Measurements from ENCODE around the gene CNOT2.
"Not testable (repeated sequence)": the region's sequence is repeated elsewhere in the genome, so short reads cannot be mapped to it uniquely, and the experiment has no call there.

Gene CNOT2

DNA sequence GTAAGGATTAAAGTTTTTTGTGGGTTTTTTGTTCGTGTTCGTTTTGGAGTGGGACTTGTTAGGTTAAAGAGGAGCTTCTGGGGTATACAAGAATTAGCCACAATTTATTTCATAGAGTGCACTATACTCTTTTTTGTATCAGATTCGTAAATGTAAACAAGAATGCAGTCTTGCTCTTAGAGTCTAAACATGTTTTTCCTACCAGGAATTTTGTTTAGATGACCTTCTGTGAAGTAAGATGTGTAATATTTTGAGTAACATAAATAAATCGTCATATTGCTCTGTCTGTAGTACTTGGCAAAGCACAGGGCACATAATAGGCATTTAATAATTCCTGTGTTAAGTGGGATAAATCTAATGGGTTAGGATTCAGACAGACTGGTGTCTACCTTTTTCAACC is 9.6 kb downstream of the CNOT2 start:
- DNase-seq, result no peak

DNA sequence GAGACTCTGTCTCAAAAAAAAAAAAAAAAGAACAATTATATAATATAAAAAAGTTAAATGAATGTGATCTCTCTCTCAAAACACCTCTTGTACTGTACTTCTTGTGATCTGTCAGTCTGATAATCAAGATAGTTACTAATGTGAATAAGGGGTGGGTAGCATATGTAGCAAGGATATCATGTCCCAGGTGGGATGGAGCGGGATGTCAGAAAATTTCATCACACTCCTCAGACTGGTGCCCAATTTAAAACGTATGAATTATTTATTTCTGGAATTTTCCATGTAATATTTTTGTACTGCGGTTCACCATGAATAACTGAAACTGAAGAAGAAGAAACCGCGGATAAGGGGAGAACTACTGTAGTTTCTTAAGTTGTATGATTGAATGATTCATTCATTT is 11.0 kb downstream of the CNOT2 start:
- no peak for DNase-seq

DNA sequence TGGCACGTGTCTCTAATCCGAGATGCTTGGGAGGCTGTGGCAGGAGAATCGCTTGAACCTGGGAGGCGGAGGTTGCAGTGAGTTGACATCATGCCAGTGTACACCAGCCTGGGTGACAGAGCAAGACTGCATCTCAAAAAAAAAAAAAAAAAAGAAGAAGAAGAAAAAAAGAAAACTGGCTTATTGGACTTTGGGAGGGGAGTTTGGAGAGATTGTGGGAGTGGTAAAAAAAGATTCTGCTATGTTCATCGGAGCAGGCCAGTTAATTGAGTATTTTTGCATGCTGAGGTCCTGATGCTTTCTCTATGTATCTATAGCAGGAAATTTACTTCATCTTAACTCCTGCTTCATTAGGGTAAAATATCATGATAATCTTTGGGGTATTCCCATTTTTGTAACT is 11.6 kb downstream of the CNOT2 start:
- no peak for DNase-seq

DNA sequence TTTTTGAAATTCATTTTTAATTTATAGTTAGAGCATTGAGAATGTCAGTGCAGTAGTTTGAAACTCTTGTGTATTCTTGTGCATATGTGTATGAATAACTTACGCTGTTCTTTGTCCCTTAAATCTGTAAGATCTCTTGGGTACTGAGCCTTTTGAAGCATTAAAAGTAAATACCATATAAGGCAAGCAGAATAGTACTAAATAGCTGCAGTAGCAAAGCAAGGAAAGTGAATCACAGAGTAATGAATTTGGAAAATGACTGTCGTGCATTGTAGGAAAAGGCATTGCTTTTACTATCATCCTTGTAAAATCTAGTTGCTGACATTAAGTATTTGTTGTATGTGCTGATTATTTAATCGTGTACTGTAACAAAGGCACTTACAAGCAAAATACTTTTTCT is 12.1 kb downstream of the CNOT2 start:
- no peak for DNase-seq

DNA sequence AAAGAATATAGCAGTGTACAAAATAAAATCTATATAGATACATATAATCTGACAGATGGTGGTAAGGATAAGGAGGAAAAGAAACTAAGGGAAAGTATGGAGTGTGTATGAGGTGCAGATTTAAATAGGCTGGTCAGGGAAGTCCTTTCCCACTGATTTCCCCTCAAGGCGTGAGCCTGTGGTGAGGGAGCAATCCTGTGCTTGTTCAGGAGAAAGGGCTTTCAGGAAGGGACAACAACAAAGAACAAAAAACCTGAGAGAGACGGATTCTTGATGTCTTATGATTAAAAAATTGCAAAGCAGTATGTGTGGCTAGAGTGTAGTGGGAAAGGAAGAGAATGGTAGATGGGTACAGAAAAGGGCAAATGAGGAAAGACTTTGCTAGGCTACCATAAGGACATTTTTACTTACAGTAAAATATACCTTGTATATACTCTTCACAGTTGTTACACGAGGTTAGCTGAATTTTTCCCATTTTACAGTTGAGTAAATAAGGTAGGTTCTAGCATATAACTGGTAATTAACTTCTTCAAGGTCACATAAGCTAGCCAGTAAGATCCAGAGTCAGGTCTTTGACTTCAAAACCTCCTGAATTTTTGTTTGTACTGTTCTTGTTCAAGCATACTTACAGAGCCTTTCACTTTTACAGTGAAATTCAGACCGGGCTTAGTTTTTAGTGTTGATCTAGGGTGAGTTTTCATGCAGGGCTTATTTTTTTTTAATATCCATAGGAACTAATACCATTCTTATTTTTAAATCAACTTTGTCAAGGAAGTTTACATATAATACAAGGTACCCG is 15.6 kb downstream of the CNOT2 start:
- DNase-seq, result no peak

DNA sequence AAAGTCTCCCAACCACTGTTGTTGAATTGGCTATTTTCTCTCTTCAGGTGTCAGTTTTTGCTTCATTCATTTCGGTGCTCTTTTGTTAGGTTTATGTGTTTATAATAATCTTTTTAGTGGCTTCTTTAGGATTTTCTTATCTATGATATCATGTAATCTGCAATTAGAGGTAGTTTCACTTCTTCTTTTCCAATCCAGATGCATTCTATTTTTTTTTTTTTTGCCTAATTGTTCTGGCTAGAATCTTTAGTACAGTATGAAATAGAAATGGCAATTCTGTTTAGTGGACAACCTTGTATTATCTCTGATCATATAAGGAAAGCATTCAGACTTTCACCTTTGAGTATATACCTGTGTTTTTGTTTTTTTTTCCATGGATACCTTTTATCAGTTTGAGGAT is 17.4 kb downstream of the CNOT2 start:
- DNase-seq, result no peak

DNA sequence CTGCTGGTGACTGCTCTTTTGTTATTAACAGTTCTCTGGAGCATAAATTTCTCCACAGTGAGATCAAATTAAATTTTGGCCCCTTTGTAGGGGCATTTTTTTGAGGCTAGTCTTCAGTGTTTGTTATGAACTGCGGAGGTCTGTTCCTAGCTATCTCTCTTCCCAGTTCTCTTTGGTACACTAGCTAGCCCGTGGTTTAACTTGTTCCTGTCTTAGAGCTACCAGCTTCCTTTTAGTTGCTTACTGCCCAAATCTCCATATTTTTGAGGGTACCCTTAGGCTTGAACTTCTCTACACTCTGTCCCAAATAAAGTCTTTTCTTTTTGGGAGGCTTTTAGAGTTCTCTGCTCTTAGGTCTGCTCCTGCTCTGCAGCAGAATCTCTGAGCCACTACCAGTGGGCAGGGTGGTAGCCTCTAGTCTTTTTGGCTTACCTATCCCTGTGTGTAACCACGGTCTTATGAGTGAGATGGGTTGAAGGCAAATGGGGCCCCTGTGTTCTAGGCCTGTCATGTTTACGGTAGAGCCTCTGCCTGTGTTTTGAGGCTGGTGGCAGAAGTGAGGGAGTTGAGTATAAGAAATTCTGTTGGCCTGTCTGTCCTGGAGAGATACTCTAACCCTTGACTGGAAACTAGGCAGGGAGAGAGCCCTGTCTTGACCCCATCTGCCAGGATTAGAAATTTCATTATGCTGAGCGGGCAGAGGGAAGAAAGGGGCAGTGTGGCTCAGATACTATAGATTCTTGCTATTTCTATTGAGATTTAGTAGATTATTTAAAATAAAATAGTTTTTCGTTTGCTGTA is 21.0 kb downstream of the CNOT2 start:
- DNase-seq, result no peak

DNA sequence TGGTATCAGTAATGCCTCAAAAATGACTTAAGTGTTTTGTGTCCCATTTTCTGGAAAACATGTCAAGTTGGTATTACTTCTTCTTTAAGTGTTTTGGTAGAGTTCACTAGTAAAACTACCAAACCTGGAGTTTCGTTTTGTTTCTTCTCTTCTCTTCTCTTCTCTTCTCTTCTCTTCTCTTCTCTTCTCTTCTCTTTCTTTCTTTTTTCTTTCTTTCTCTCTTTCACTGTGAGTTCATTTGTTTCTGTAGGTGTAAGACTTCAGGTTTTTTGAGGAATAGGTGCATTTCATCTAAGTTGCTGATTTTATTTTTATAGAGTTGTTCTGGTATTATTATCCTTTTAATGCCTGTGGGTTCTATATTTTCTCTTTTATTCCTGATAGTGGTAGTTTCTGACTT is 21.9 kb downstream of the CNOT2 start:
- DNase-seq, result no peak

DNA sequence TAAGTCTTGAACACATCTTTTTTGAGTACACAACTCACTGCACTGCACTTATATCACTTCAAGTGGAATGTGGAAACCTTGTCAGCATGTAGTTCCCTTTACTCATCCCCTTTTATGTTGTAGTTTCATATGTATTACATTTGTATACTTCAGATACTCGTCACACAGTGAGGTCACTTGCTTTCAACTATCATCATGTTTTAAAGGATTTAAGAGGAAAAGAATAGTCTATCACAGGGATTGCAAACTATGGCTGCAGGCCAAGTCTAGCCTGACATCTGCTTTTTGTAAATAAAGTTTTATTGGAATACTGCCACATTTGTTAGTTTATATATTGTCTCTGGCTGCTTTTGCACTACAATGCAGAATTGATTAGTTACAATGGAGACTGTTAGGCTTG is 24.3 kb downstream of the CNOT2 start:
- DNase-seq, result no peak

DNA sequence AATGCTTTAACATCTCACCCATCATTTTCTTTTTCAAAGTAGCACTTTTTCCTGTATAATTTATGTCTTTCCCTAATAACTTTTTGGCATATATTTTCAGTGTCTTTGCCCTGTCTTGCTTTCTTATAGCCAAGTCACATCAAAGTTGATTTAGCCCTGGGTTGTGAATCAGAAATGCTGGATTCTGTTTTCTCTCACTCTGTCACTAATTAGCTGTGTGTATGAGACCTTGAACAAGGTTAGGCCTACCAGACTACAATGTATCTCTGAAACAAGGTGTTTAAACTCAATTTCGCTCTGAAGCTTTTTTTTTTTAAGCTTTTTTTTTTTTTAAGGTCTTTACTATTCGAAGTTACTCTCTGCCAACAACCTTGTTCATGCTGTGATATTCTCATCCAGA is 25.7 kb downstream of the CNOT2 start:
- DNase-seq, result no peak

DNA sequence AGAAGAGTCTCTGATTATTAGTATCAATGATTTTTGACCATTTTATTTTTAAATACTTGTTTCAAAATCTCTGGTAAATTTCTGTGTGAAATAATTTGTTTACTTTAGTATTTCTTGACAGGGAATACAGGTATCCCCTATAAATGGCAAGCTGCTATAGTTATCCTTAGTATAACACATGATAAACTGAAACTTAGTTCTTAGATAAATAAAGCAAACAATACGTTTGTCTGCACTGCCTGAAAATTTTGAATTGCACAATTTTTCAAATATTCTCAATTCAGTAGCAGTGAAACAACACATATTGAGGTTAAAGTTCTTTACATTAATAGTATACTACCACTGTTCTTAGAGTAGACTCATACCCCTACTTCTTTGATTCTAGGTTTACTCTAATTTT is 26.9 kb downstream of the CNOT2 start:
- DNase-seq, result no peak

DNA sequence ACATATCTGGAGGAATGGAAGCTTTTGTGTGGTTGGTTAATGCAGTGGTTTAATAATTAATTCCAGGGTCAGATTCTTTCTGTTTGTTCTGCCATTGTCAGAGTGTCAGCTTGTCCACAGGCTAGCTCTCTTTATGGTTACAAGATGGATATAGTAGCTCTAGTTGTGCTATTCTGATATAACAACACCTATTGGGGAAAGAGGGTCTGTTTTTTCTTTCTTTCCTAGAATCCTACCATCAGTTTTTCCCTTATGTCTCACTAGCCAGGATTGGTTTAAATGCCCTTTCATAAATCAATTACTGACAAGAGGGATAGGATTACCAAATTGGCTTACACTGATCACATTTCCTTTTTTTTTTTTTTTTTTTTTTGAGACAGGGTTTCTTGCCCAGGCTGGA is 27.8 kb downstream of the CNOT2 start:
- DNase-seq, result no peak

DNA sequence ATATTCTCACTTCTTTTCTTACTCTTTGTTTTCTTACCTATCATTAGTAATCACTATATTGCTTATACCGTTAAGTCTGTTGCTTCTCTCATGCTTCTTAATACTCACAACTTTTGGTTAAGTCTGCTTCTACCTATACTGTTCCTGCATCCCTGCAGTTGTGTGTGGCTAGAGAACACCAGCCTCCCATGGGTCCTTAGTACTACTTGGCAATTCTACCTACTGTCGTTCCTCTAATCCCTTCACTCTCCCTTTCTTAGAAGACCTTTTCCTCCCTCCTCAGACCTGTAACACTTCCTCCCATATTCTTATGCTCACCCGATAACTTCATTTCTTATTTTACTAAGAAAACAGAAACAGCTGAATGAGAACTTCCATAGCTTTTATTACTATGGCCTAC is 29.3 kb downstream of the CNOT2 start:
- DNase-seq, result no peak

DNA sequence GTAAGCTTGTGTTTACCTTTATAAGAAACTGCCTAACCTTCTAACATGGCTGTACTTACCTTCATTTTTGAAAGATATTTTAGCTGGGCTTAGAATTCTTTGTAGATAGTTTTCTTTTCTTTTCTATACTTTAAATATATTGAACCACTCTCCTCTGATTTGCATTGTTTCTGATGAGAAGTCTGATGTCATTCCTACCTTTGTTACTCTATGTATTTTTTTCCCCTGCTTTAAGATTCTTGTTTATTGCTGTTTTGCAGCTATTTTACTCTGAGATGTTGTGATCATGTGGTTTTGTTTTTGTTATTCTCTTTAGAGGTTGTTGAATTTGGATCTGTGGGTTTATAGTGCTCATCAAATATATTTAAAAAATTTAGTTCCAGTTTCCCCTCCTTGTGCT is 31.8 kb downstream of the CNOT2 start:
- no peak for DNase-seq

DNA sequence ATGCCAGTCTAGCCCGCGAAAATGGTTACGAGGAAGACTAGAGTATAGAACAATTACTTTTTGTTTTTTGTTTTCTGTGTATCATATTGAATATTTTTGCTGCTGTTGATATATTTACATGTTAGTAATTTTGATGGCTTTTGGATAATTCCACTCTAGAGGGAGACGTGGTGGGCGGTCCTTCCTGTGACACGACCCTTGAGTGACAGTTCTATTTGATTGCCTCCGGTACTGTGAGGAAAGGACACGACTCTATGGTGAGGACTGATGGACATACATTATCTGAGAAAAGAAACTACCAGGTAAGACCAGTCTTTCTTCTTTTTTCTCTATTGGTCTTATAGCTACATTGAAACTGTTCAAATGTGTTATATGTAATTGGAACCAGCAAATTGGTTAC is 34.7 kb downstream of the CNOT2 start:
- no peak for DNase-seq

DNA sequence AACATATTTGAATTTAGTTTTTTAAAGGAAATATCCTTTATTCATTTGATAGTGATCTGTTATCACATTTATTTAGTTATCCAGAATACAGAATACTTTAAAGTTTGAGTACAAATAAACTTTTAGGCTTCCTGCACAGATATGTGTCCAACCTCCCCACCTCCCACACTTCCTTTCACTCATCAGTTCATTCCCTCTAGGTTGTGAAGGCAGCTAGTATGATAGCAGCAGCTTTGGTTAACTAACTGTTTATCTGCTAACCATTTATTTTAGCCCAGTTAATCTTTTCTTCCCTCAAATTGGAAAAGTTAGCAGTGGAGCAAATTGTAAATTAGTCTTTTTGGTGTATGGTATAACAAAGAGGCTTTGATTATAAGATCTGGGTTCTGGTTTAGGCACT is 35.7 kb downstream of the CNOT2 start:
- DNase-seq, result no peak

DNA sequence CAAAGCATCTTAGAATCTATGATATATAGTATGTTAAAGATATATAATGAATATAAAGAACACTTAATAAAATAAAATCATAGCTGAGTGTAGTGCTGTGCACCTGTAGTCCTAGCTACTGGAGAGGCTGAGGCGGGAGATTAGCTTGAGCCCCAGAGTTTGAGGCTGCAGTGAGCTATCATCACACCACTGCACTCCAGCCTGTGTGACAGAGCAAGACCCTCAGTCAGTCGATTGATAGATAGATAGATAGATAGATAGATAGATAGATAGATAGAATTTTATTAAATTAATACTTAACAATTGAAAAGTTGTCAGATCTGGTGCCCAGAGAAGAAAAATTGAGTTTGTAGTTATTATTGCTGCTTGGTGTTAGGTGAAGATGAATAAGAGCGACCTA is 40.0 kb downstream of the CNOT2 start:
- no peak for DNase-seq

DNA sequence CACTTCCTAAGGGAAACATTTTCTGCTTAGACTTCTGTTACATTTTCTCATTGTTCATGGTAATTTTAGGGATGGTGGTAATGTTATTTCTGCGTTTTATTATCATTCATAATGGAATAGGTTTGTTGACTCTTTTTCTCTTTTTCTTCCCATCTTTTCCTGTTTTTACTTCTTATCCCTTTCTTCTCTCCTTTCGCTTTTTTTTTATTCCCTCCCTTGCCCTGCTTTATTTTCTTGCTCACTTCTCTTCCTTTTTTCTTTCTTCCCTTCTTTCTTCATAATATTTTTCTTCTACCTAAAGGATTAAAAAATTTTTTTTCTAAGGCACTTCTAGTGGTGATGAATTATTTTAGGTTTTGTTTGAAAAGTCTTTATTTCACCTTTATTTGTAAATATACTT is 45.6 kb downstream of the CNOT2 start:
- no peak for DNase-seq

DNA sequence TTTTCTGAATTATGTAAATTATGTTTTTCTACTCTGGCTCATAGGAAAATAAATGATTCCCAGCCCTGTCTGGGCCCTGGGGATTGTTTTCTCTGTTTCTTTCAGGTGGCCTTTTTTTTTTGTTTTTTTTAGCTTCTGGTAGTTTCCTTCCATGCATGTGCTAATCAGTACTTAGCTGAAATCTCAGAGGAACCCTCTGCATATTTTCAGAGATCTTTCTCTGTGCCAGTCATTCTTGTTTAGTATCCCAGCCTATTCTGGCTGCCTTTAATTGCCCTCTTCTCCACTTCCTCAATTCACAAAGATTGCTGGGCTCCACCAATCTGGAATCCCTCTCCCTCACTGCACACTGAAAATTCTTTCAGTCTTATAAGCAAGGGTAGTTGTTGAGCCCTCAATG is 46.9 kb downstream of the CNOT2 start:
- no peak for DNase-seq

DNA sequence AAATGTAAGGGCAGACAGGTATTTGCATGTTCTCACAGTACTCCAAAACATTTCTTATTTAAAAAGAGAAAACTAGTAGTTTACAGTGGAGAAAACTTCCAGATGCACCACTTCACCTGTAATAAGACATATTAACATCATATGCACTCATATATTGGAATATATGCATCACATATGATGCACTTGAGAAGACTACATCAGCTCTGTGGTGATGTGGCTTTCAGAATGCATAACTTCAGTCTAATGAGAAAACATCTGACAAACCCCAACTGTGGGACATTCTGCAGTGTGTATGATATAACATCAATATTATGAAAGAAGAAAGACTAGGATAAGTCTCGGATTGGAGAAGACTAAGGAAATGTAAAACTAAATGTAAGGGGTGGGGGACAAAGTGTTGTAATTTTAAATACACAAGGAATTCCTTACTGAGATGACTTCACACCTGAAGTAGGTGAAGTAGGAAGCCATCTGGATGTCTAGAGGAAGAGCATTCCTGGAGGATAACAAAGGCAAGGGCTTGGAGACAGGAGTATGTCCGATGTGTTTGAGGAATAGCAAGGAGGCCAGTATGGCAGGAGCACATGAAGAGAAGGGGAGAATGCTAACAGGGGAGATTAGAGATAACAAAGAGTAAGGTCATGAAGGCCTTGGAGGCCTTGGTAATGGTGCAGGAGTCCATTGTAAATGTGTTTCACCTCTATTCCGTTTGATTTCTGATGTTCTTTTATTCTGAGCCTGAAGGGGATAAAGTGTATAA is 49.0 kb downstream of the CNOT2 start:
- DNase-seq, result no peak

DNA sequence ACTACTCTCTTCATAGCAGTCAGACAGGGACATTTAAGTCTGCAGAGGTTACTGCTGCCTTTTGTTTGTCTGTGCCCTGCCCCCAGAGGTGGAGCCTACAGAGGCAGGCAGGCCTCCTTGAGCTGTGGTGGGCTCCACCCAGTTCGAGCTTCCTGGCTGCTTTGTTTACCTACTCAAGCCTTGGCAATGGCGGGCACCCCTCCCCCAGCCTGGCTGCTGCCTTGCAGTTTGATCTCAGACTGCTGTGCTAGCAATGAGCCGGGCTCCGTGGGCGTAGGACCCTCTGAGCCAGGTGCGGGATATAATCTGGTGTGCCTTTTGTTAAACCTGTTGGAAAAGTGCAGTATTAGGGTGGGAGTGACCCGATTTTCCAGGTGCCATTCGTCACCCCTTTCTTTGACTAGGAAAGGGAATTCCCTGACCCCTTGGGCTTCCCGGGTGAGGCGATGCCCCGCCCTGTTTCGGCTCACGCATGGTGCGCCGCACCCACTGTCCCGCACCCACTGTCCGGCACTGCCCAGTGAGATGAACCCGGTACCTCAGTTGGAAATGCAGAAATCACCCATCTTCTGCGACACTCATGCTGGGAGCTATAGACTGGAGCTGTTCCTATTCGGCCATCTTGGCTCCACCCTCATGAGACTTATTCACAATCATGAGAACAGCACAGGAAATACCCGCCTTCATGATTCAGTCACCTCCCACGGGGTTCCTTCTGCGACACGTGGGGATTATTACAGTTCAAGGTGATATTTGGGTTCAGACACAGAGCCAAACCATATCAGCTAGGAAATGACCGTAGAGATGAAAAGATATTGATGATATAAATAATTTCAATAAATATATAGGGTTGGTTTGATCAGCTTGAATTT is 61.7 kb downstream of the CNOT2 start:
- DNase-seq, result not testable (repeated sequence)

DNA sequence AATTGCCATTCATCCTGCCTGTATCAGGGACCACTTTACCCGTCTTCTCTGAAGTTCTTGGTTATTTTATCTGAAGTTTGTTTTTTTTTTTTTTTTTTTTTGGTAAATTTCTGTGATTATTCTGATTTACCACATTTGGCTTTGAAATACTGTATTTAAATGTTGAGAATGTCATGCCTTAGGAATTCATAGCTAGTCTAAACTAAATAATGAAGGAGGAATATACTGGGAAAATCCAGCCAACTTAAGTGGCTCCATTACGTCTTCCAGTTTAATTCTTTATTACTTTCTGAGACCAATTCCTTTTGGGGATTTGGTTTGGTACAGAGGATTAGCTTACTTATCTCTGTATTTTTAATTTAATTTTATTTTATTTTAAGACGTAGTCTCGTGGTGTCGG is 62.6 kb downstream of the CNOT2 start:
- DNase-seq, result no peak

DNA sequence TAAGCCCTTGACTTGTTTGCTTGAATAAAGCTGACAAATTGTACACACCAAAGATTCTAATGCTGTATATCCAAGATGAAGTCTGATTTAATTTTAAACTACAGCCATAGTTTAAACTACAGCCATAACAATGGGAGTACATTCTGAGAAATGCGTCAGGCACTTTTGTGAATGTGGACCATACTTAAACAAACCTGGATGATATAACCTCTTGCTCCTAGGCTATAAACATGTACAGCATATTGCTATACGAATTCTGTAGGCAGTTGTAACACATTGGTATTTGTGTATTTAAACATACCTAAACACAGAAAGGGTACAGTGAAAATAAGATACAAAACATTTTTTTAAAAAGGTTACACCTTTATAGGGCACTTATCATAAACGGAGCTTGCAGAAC is 63.4 kb downstream of the CNOT2 start:
- no peak for DNase-seq
